ENCODE measurements around the gene BICDL2. TPM values are rescaled to one million over a fixed set of nuclear protein-coding genes. Genes with fewer than 3 reads are reported as not detected.

The BICDL2 gene
- total and polyA plus RNA-seq, 2 of the 4 experiments (the other 2 are of a cell fraction), result 0.17 to 0.18 TPM

DNA sequence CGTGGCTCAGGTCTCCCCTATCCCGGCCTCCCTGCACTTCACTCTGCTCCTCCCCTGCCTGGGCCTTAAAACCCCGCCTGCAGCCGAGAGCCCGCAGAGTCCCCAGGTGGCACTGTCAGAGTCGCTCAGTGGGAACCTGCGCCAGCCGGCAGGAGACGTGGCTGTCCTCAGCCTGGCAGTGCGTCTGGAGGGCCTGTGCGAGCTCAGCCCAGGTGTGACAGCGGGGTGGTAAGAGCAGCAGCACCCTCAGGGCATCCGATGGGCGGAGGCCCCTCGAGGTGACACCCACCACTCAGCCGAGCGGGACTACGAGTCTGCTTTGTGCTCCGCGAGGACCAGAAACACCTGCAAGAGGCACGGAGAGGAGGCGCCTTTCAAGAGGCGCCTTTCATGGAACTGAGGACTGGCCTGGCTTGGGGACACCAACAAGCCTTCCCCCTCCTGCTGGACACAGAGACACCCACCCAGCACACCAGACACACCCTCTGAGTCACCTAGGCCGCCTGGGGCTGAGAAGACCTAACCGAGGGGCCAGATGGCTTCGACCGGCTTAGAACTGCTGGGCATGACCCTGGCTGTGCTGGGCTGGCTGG, 23.8 kb downstream of the BICDL2 start, which contains the start of gene CLDN9:
Gene CLDN9, plus strand, starts transcription at position 96 of the 593 bp plus-strand sequence. Its CDS starts 440 bp downstream, at position 536.
- H2BK120ac ChIP-seq (ENCODE audit: low read depth, low read length), result no peak within 1 kb of the TSS
- H3K9ac ChIP-seq (ENCODE audit: low read depth, low read length), result no peak within 1 kb of the TSS
- no peaks in the 10 kb centered on the region for H3K36me3 ChIP-seq (ENCODE audit: control insufficient read depth, insufficient read depth, low read length)
- no peak within 1 kb of the TSS for H2AK9ac ChIP-seq (replicated peaks; ENCODE audit: low read depth, low read length, poor library complexity)
- in situ Hi-C loops (cut with MboI; ENCODE audit: low sequenced_read_pairs), result no loop called here
- no peak within 1 kb of the TSS for H4K5ac ChIP-seq (ENCODE audit: low read depth, low read length)
- H2BK15ac ChIP-seq (ENCODE audit: low read depth, low read length), result no peak within 1 kb of the TSS
- H4K8ac ChIP-seq (ENCODE audit: low read depth in 2 of 2, low read length in 2 of 2), result no peak within 1 kb of the TSS
- no peak within 1 kb of the TSS for H3K14ac ChIP-seq (replicated peaks; ENCODE audit: low read depth, low read length)
- no peak for DNase-seq
- intact Hi-C loops (cut with micrococcal nuclease), result no loop called here
- ATAC-seq (ENCODE audit: low read depth), result no peak
- H3K56ac ChIP-seq (ENCODE audit: extremely low read depth, insufficient read depth, low read length), result no peak within 1 kb of the TSS
- H2AFZ ChIP-seq (replicated peaks; ENCODE audit: low read length, poor library complexity), result peak within 1 kb of the TSS; percentile 28
- H3K4me1 ChIP-seq (ENCODE audit: control insufficient read depth, insufficient read depth, low read length), result peaks cover 3% of the 10 kb centered on the region; the same call in 1 of the 2 replicates
- ChIA-PET CTCF (interaction anchor here (0.6 kb wide), 1 partner anchor 30 kb away, joined by 3 read pairs; no protein-coding TSS in a partner anchor), POLR2A (ENCODE audit: unreplicated experiment) (interaction anchor here (1.4 kb wide), 1 partner anchor 10 kb away, joined by 3 read pairs; no protein-coding TSS in a partner anchor)
- peaks cover 42% of the 10 kb centered on the region for H3K27me3 ChIP-seq (ENCODE audit: control insufficient read depth, insufficient read depth, low read length)
- no peak for TF ChIP-seq RCOR1 (IDR thresholded peaks at IDR 0.05; ENCODE audit: insufficient replicate concordance, low read length)
- TF ChIP-seq CHD1 (IDR thresholded peaks at IDR 0.05; ENCODE audit: low read depth, low read length), result no peak
- TF ChIP-seq MXI1 (IDR thresholded peaks at IDR 0.05; ENCODE audit: borderline replicate concordance, low read depth, low read length), result no peak
- TF ChIP-seq FOS (IDR thresholded peaks at IDR 0.05; ENCODE audit: low read depth, low read length), result no peak
- TF ChIP-seq, protein P1, sequence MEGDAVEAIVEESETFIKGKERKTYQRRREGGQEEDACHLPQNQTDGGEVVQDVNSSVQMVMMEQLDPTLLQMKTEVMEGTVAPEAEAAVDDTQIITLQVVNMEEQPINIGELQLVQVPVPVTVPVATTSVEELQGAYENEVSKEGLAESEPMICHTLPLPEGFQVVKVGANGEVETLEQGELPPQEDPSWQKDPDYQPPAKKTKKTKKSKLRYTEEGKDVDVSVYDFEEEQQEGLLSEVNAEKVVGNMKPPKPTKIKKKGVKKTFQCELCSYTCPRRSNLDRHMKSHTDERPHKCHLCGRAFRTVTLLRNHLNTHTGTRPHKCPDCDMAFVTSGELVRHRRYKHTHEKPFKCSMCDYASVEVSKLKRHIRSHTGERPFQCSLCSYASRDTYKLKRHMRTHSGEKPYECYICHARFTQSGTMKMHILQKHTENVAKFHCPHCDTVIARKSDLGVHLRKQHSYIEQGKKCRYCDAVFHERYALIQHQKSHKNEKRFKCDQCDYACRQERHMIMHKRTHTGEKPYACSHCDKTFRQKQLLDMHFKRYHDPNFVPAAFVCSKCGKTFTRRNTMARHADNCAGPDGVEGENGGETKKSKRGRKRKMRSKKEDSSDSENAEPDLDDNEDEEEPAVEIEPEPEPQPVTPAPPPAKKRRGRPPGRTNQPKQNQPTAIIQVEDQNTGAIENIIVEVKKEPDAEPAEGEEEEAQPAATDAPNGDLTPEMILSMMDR (conservative IDR thresholded peaks at IDR 0.05; ENCODE audit: low read depth, low read length), result no peak
- TF ChIP-seq RAD21 (IDR thresholded peaks at IDR 0.05; ENCODE audit: low read length), result no peak
- TF ChIP-seq, protein P2, sequence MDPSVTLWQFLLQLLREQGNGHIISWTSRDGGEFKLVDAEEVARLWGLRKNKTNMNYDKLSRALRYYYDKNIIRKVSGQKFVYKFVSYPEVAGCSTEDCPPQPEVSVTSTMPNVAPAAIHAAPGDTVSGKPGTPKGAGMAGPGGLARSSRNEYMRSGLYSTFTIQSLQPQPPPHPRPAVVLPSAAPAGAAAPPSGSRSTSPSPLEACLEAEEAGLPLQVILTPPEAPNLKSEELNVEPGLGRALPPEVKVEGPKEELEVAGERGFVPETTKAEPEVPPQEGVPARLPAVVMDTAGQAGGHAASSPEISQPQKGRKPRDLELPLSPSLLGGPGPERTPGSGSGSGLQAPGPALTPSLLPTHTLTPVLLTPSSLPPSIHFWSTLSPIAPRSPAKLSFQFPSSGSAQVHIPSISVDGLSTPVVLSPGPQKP (IDR thresholded peaks at IDR 0.05; ENCODE audit: borderline replicate concordance, low read depth, low read length), result no peak
- TF ChIP-seq RFX5 (IDR thresholded peaks at IDR 0.05; ENCODE audit: low read depth, low read length), result no peak
- TF ChIP-seq CEBPB (IDR thresholded peaks at IDR 0.05; ENCODE audit: low read depth, low read length), result no peak
- TF ChIP-seq, protein P3, sequence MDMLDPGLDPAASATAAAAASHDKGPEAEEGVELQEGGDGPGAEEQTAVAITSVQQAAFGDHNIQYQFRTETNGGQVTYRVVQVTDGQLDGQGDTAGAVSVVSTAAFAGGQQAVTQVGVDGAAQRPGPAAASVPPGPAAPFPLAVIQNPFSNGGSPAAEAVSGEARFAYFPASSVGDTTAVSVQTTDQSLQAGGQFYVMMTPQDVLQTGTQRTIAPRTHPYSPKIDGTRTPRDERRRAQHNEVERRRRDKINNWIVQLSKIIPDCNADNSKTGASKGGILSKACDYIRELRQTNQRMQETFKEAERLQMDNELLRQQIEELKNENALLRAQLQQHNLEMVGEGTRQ (IDR thresholded peaks at IDR 0.05; ENCODE audit: low read depth, low read length), result no peak
- H3K9me1 ChIP-seq (ENCODE audit: insufficient read depth, low read length), result no peaks in the 10 kb centered on the region
- peaks cover 4% of the 10 kb centered on the region; the same call in 1 of the 2 replicates for H4K20me1 ChIP-seq (ENCODE audit: insufficient read depth, low read length)
- no peaks in the 10 kb centered on the region for H3K79me1 ChIP-seq (ENCODE audit: low read depth in 1 of 2, low read length in 2 of 2)
- H2BK5ac ChIP-seq (ENCODE audit: low read depth, low read length, poor library complexity, severe bottlenecking), result no peak within 1 kb of the TSS
- dilution Hi-C loops (cut with HindIII; ENCODE audit: low sequenced_read_pairs, unreplicated experiment), result no loop called here
- H3K4me2 ChIP-seq (ENCODE audit: low read depth, low read length), result no peak within 1 kb of the TSS
- no peaks in the 10 kb centered on the region for H3K9me3 ChIP-seq (ENCODE audit: control insufficient read depth, insufficient read depth, low read length)
- H2BK20ac ChIP-seq (ENCODE audit: low read depth, low read length), result no peak within 1 kb of the TSS
- H3K18ac ChIP-seq (ENCODE audit: low read depth, low read length), result no peak within 1 kb of the TSS
- 47% methylated on average over 10 of the region's 27 CpGs; no CpG with 5 or more reads in 1 of the 2 experiments for WGBS, 2 experiments (ENCODE audit: extremely low coverage in 2 of 2, insufficient read length in 1 of 2)
- no peak within 1 kb of the TSS for H2AK5ac ChIP-seq (ENCODE audit: low read depth, low read length)
- H3K4ac ChIP-seq (ENCODE audit: low read depth, low read length), result no peak within 1 kb of the TSS
- H4K91ac ChIP-seq (ENCODE audit: insufficient read depth, low read depth, low read length), result no peak within 1 kb of the TSS
- BruUV-seq (replicated peaks), result no TSS peak
- H3K4me3 ChIP-seq (ENCODE audit: insufficient read depth, low read depth, low read length), result no peak within 1 kb of the TSS
- H3K23ac ChIP-seq (ENCODE audit: low read depth, low read length), result no peak within 1 kb of the TSS
- H3K27ac ChIP-seq (ENCODE audit: insufficient read depth, low read length), result no peak within 1 kb of the TSS

Data from IMR-90 (cell line).